Measurements from ENCODE around the gene RNH1.
"Not testable (repeated sequence)": the region's sequence is repeated elsewhere in the genome, so short reads cannot be mapped to it uniquely, and the experiment has no call there.

RNH1 gene

GRCh38 chr11:516918-517685 lies 10.1 kb upstream of the RNH1 start:
- not testable (repeated sequence) for DNase-seq

GRCh38 chr11:516400-516799 lies 9.4 kb upstream of the RNH1 start:
- no peak for DNase-seq

DNA sequence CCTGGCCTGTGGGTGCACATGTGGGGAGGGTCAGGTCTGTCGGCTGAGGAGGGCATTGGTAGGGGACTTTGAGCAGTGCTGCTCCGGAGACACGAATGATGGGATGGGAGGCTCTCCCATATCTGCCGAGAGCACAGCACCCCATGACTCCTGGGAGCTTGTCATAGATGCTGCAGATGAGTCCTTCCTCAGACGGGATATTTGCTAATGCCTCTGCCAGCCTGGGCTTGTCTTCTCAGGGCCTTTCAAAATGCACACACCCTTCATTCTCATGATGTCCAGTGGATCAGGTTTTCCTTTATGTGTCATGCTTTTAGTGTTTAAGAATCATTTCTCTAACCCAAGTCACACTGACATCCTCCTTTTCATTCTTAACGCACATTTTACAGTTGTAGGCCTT lies 8.1 kb upstream of the RNH1 start:
- DNase-seq, result no peak

GRCh38 chr11:514606-515005 lies 7.6 kb upstream of the RNH1 start:
- DNase-seq, result no peak

GRCh38 chr11:512761-513595 lies 5.9 kb upstream of the RNH1 start:
- DNase-seq, result no peak

DNA sequence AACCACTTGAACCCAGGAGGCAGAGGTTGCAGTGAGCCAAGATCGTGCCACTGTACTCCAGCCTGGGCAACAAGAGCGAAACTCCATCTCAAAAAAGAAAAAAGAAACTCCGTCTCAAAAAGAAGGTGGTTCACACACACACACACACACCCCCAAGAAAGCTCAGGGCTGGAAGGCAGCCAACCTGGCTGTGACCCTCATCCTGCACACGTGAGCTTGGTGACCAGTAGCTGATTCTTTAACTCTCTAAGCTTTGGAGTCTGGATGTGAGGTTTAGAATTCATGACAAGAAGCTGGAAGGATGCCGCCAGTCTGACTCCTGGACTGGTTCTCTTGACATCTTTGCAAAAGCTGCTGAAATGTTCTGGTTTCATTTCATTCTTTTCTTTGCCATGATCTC lies 1.9 kb upstream of the RNH1 start:
- no peak for DNase-seq

DNA sequence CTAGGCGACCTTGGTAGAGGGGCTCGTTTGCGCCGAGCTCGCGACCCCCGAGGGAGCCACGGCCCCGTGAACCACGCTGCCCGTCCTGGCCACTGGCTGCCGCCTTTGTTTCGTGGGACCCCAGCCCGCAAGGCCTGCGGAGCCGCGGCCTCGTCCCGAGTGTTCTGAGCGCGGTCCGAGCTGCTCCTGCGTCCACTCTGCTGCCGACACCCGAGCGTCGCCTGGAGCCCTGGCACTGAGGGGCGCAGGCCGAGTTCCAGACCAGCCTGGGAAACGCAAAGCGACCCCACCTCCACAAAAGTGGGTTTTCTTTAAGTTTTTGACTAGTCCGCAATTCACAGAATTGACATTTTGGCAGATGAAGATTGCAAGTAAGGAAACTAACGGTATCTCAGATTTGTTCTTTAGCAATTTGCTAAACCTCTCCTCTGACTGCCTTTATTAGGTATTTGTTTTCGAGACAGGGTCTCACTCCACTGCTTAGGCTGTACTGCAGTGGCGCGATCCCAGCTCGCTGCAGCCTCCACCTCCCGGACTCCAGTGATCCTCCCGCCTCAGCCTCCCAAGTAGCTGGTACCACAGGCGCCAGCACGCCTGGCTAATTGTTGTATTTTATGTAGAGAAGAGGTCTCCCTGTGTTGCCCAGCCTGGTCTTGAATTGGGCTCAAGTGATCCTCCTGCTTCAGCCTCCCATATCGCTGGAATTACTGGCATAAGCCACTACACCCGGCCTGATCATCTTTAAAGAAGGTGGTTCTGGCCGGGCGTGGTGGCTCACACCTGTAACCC lies 879 bp upstream of the RNH1 start:
- no peak for DNase-seq

DNA sequence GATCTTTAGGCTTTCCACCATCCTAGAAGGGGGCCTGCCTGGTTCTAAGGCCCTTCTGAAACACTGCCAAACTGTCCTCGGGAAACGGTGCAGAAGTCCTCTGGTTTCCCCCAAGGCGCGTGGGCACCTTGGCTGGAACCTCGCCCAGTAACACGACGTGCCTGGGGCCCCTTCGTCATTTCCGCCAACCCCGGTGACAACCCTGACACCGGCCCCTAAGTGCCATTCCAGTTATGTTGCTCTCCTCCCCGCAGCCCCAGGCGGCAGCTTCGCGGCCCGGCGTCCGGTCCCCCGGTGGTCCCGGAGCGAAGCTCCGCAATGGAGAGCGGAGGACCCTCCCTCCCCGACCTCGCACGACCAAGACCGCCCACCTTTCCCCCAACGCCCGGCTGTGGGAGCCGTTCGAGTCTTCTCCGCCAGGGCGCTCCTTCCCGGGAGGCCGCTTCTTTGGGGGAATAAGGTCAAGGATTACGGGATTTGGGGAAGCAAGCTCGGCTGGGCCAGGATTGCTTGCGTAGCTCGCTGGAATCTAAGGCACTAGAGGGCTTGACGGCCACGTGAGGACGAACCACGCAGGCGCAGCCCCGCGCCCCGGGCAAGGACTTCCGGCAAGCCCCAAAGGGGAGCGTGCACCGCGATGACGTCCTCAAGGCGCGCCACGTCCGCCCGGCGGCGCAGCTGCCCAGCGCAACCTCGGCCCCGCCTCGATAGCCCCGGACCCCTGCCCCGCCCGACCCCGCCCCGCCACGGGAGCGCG lies 626 bp downstream of the RNH1 start:
- peak; percentile 95 for DNase-seq

DNA sequence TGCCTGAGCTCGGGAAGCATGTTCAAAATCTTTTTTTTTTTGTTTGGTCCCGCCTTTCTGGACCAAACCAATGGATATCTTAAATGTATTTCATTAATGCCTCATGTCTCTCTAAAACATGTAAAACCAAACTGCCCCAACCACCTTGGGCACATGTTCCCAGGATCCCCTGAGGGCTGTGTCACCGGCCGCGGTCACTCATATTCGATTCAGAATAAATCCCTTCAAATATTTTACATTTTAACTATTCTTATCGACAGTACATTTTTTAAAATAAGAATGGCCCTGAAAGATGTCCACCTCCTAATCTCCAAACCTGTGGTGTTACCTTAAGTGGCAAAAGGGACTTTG lies 2.1 kb downstream of the RNH1 start:
- DNase-seq, result no peak

DNA sequence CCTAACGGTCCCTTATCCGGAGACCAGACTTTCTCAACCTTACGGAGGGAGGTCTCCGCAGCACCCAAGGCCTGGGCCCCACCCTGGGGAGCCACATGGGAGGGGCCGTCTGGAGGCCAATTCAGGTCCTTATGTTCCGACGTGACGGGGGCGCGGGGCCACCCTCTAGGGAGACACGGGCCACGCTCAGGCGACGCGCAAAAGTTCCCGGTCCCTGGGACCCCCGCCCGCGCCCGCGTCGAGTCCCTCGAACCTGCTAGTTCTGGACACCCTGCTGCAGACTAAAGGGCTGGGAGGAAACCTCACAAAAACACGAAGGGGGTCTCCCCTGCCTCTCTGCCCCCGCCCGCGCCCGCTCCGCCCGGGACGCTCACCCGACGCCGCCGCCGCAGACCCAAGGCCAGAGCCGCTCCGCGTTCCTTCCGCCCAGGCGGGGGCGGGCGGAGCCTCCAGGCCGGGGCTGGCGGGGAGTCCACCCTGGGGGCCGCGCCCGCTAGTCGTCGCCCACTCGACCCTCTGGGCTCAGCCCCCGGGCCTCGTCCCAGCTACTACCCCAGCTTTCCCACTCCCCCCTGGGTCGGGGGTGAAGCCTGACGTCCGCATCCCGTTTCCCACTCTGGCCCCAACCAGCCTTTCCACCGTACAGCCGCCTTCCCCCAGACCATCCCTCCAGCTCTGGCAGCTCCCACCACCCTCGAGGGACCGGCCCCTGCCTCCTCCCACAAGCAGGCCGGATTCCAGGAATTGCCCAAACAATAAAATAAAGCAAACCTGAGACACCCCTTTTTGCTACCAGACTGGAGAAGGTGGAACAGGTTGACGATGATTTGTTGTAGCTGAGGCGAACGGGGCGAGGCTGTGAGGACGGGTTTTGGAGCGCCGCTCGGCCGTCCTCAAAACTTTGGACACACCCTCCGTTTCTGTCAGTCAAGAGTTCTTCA lies 2.7 kb downstream of the RNH1 start:
- no peak for DNase-seq

DNA sequence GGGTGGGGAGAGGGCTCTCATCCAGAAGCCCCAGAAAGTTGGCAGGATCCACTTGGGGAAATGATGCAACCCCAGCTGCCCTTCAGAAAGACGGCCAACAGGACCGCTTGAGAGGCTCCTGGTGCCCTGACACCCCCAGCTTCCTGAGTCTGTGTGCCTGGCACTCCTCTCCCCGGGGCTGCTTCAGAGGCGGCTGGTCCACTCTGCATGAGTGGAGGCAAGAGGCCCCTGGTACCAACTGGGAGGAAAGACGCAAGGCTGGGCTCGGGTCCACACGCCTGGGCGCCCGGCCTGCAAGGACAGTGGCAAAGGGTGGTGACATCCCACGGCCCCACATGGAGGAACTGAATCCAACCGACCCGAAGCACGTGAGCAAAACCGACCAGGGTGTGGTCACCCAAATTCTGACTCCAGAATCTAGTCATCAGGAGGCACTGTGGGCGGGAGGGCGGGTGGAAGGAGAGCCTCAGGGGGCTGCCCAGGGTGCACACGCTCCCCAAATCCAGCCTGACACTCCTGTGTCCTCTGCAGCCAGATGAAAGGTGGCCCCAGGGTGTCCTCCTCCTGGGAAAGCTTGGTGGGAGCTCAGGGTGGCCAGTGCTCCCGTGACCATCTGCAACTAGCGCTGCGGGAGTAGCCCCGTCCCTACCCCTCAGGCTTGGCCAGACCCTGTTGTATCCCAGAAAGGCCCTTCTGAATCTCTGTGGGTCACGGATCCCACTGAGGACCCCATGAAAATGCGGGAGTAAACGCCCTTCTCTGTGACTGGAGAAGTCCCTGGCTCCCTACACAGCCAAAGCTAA lies 3.7 kb downstream of the RNH1 start:
- DNase-seq, result no peak

- no peak for DNase-seq
Observed at GRCh38 chr11:502288-503178, 4.5 kb downstream of the RNH1 start.

GRCh38 chr11:501683-502287 lies 5.3 kb downstream of the RNH1 start:
- no peak for DNase-seq

DNA sequence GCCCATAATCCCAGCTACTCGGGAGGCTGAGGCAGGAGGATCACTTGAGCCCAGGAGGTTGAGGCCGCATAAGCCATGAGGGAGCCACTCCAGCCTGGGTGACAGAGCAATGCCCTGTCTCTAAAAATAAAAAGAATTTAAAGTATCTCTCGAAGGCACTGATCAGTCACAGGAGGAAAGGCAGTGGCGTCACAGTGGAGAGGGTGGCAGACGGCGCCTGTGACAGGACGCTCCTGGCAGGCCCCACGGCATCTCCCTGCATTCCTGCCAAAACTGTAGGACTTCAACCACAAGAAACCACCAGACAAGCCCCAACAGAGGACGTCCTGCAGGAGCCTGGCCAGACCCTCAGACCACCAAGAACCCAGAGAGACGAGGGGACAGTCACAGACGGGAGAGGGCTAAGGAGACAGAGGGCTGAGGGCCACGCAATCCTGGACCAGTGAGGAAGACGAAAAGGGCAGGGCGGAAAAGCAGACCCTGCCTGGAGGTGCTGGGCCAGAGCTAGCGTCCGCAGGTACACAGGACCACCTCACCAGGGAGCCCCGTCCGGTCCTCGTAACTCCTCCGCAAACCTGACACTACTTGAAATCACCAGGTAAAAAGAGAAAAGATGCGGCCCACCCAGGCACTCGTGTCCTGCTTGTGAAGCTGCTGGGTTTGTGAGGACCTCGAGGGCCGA lies 5.9 kb downstream of the RNH1 start:
- DNase-seq, result no peak

GRCh38 chr11:499201-500076 lies 7.6 kb downstream of the RNH1 start:
- DNase-seq, result no peak

DNA sequence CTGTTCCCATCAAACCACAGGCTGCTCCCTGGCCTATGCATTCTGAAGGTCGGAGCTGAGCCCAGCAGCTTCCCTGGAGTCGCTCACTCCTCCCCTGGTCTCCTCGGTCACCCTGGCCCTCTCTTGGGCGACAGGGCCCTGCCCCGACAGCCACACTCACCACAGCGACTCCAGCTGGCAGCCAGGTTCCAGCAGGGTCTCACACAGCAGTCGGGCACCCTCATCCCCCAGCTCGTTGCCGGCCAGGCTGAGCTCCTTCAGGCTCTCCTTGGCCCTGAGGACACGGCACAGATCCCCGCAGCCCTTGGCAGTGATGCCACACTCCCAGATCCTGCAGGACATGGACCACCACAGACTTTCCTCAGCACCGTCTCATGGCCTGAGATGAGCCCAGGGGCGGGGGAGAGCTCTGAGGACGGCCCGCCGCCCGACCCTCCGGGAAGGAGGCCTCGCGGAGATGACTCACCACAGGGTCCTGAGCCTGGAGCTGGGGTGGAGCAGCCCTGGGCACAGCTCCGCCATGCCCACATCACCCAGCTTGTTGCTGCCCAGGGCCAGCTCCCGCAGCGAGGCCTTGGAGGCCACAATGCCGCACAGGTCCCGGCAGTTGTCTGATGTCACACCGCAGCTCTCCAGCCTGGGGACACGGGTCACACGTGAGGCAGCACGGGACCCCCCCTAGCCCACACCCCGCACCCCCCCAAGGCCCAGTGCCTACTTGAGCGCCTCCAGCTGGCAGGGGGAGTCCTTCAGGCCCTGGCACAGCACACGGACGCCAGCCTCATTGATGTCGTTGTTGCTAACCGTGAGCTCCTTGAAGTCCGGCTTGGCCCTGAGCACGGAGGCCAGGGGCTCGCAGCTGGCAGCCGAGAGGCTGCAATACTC lies 8.5 kb downstream of the RNH1 start:
- no peak for DNase-seq

Measured in effector CD4-positive, alpha-beta T cell (primary cell).